A549 (cell line): ENCODE results near the gene TNFRSF1B. TPM values are rescaled to one million over a fixed set of nuclear protein-coding genes. Genes with fewer than 3 reads are reported as not detected.

Experiments used
- ATAC-seq, 2 experiments: fragments of 200-7000 bp in 1 of 2; fragments of >200 bp in 1 of 2; cut with Nextera tagmentation in 1 of 2; cut with Tn5 transposase in 1 of 2; 3 replicates each; pipeline versions ENCODE4 v1.8.0 to v1.9.1; 2018 to 2020; ENCODE audit warnings: mild to moderate bottlenecking in 1 of 2, moderate library complexity in 1 of 2
- CTCF ChIA-PET: fragments of 300-600 bp; sonication (Branson Sonifier 250); formaldehyde crosslinking; extraction: SDS; loops from one replicate; lab custom pipeline; 2021; ENCODE audit warnings: antibody characterized with exemption, inconsistent platforms; lab: Yijun Ruan, JAX
- POLR2A ChIA-PET: fragments of 350-600 bp; formaldehyde crosslinking; extraction: SDS; loops from one replicate; lab custom pipeline; 2021; ENCODE audit warnings: antibody characterized with exemption, inconsistent platforms; lab: Yijun Ruan, JAX
- DNase-seq, 2 experiments: peaks; one replicate each; pipeline versions ENCODE4 v3.0.0 to v3.0.0-alpha.2; 2011 to 2016; ENCODE audit warnings: low read depth in 1 of 2, low spot score in 1 of 2
- FAIRE-seq: peaks from 2 replicates; lab custom pipeline; 2011; peaks lifted over from hg19 to GRCh38; lab: Jason Lieb, UNC
- H3K27ac ChIP-seq, 2 experiments: fragments of >200 bp; sonication (Bioruptor Twin); formaldehyde crosslinking; 3 replicates each; pipeline ENCODE4 v1.5.1; 2016 to 2017
- H3K4me1 ChIP-seq: fragments of >200 bp; sonication (Bioruptor Twin); formaldehyde crosslinking; 3 replicates; pipeline ENCODE4 v1.6.1; 2016
- H3K4me2 ChIP-seq: fragments of >200 bp; sonication (Bioruptor Twin); formaldehyde crosslinking; 3 replicates; pipeline ENCODE4 v1.6.1; 2016
- H3K4me3 ChIP-seq: fragments of >200 bp; sonication (Bioruptor Twin); formaldehyde crosslinking; 3 replicates; pipeline ENCODE4 v1.5.1; 2016
- H3K9me3 ChIP-seq: fragments of >200 bp; sonication (Bioruptor Twin); formaldehyde crosslinking; 3 replicates; pipeline ENCODE4 v1.6.1; 2016
- BCL3 ChIP-seq: fragments of >200 bp; sonication (Bioruptor Twin); formaldehyde crosslinking; IDR thresholded peaks from 3 replicates; pipeline ENCODE4 v1.6.1; 2016
- BHLHE40 ChIP-seq: IDR thresholded peaks from 2 replicates; pipeline ENCODE4 v1.6.1; 2012; ENCODE audit warnings: low read depth, low read length, inconsistent platforms
- CBX2 ChIP-seq: fragments of 200-600 bp; sonication (generic); IDR thresholded peaks from 2 replicates; pipeline ENCODE4 v1.6.1; 2016; ENCODE audit warnings: low read depth, mild to moderate bottlenecking, borderline replicate concordance
- CEBPB ChIP-seq, 2 experiments: fragments of >200 bp in 1 of 2; sonication (Bioruptor Twin) in 1 of 2; formaldehyde crosslinking in 1 of 2; IDR thresholded peaks; 2 replicates each; pipeline ENCODE4 v1.6.1; 2012 to 2016
- CHD2 ChIP-seq: fragments of 150-350 bp; IDR thresholded peaks from 2 replicates; pipeline ENCODE4 v1.6.1; 2014; ENCODE audit warnings: low read length; ENCODE audit not compliant: partially characterized antibody
- EHMT2 ChIP-seq: fragments of 200-600 bp; sonication (generic); IDR thresholded peaks from 2 replicates; pipeline ENCODE4 v1.6.1; 2016; ENCODE audit warnings: antibody characterized with exemption, low read depth, mild to moderate bottlenecking, moderate library complexity
- FOSL2 ChIP-seq, 2 experiments: fragments of 450-650 bp in 1 of 2; fragments of >200 bp in 1 of 2; sonication (Bioruptor Twin) in 1 of 2; formaldehyde crosslinking; IDR thresholded peaks; 2 replicates each; pipeline versions ENCODE4 v1.5.0 to v1.6.1; 2016 to 2020; ENCODE audit warnings: mild to moderate bottlenecking in 1 of 2, moderate library complexity in 1 of 2
- HMGXB4 ChIP-seq: fragments of 250-450 bp; sonication (Bioruptor Pico); IDR thresholded peaks from 2 replicates; pipeline ENCODE4 v1.5.0; 2021; ENCODE audit warnings: mild to moderate bottlenecking, moderate library complexity, borderline replicate concordance
- JUNB ChIP-seq: fragments of >200 bp; sonication (Bioruptor Twin); formaldehyde crosslinking; IDR thresholded peaks from 2 replicates; pipeline ENCODE4 v1.6.1; 2016
- MYC ChIP-seq: IDR thresholded peaks from 2 replicates; pipeline ENCODE4 v1.6.1; 2012; ENCODE audit warnings: mild to moderate bottlenecking, inconsistent platforms, low read length, improper control_type of control experiment, borderline replicate concordance
- NFE2L2 ChIP-seq: fragments of 150-350 bp; conservative IDR thresholded peaks from 2 replicates; pipeline ENCODE4 v1.6.1; 2014; ENCODE audit warnings: low read length
- POLR2A ChIP-seq: IDR thresholded peaks from 2 replicates; pipeline ENCODE4 v1.6.1; 2012; ENCODE audit warnings: mild to moderate bottlenecking, low read length
- POLR2AphosphoS2 ChIP-seq: conservative IDR thresholded peaks from 2 replicates; pipeline ENCODE4 v1.6.1; 2012; ENCODE audit warnings: low read length, improper control_type of control experiment, inconsistent platforms
- RAD21 ChIP-seq, 2 experiments: fragments of >200 bp in 1 of 2; sonication (Bioruptor Twin) in 1 of 2; formaldehyde crosslinking in 1 of 2; IDR thresholded peaks in 1 of 2; conservative IDR thresholded peaks in 1 of 2; 2 replicates in 1 of 2; 3 replicates in 1 of 2; pipeline ENCODE4 v1.6.1; 2012 to 2018; ENCODE audit warnings: inconsistent platforms in 1 of 2
- RARB ChIP-seq: fragments of 250-450 bp; sonication (Bioruptor Pico); IDR thresholded peaks from 2 replicates; pipeline ENCODE4 v1.8.0; 2021; ENCODE audit warnings: mild to moderate bottlenecking, moderate library complexity
- REST ChIP-seq: fragments of 200-600 bp; sonication (generic); IDR thresholded peaks from 2 replicates; pipeline ENCODE4 v1.6.1; 2016; ENCODE audit warnings: antibody characterized with exemption, mild to moderate bottlenecking, moderate library complexity
- RFX5 ChIP-seq: fragments of 450-650 bp; IDR thresholded peaks from 2 replicates; pipeline ENCODE4 v1.7.1; 2014; ENCODE audit warnings: antibody characterized with exemption, mild to moderate bottlenecking, moderate library complexity
- SMC3 ChIP-seq: fragments of >200 bp; sonication (Bioruptor Twin); formaldehyde crosslinking; IDR thresholded peaks from 3 replicates; pipeline ENCODE4 v1.6.1; 2018; ENCODE audit warnings: inconsistent platforms
- ZFP36 ChIP-seq: fragments of 450-650 bp; IDR thresholded peaks from 2 replicates; pipeline ENCODE4 v1.6.1; 2014; ENCODE audit warnings: borderline replicate concordance; ENCODE audit not compliant: partially characterized antibody
- ZNF302 ChIP-seq: fragments of 250-450 bp; sonication (Bioruptor Pico); IDR thresholded peaks from 2 replicates; pipeline ENCODE4 v1.9.0; 2021; ENCODE audit warnings: inconsistent platforms, mild to moderate bottlenecking, moderate library complexity
- WGBS: methylation state at CpG from one replicate; pipeline ENCODE4 v1.1.6; 2017; ENCODE audit errors: missing lambda C conversion rate; 5-methylcytosine and 5-hydroxymethylcytosine counted together
- polyA plus RNA-seq, 4 experiments: library from polyadenylated mRNA; depleted of rRNA in 3 of 4; stranded (reverse); fragments of >200 nt; fragmentation: RNase III in 1 of 4; extraction: RNeasy Plus Mini Kit Qiagen cat#74134 plus additional on column Dnase treatment in 1 of 4; gene quantifications; 2 replicates in 3 of 4; 3 replicates in 1 of 4; pipeline ENCODE4 v1.2.3, GENCODE V29; 2011 to 2017

TNFRSF1B gene
- polyA plus RNA-seq, 2 of the 4 experiments (the other 2 are of a cell fraction) = 0.05 to 0.06 TPM

GRCh38 chr1:12136916-12137610 lies 29.7 kb upstream of the TNFRSF1B start:
- Histone ChIP-seq H3K9me3 (no peaks in the 10 kb centered on the region), H3K4me2 (no peak overlapping the region), H3K4me3 (no peak overlapping the region), H3K4me1 (no peaks in the 10 kb centered on the region), H3K27ac (no peak overlapping the region)
- WGBS = 79% methylated on average over 8 of the region's 8 CpGs
- DNase-seq = no peak
- no peak for ATAC-seq
- no peak for FAIRE-seq
- CTCF ChIA-PET = interaction anchor here (0.9 to 1.8 kb wide), 5 partner anchors 12 to 71 kb away, joined by 3 to 17 read pairs (median 4); no protein-coding TSS in a partner anchor
- no peak for TF ChIP-seq RARB (CRISPR knock-in tag)
- no peak for TF ChIP-seq ZFP36
- TF ChIP-seq POLR2AphosphoS2 = no peak
- no peak for TF ChIP-seq REST
- no peak for TF ChIP-seq SMC3
- no peak for TF ChIP-seq RAD21 (conservative IDR thresholded peaks at IDR 0.05 in 1 of 2, IDR thresholded peaks at IDR 0.05 in 1 of 2)
- no peak for TF ChIP-seq BCL3
- no peak for TF ChIP-seq CHD2
- no peak for TF ChIP-seq BHLHE40
- POLR2A ChIA-PET = interaction anchor here (0.6 kb wide), 1 partner anchor 11 kb away, joined by 4 read pairs; no protein-coding TSS in a partner anchor

- POLR2A ChIA-PET = no interaction called here
- H3K27ac ChIP-seq = no peak overlapping the region
- TF ChIP-seq BCL3 (no peak), REST (no peak), MYC (no peak), CEBPB (IDR thresholded peaks at IDR 0.05) (no peak), JUNB (no peak), ZNF302 (no peak), POLR2A (no peak), NFE2L2 (no peak), CBX2 (no peak), EHMT2 (no peak), HMGXB4 (CRISPR knock-in tag) (no peak), FOSL2 (IDR thresholded peaks at IDR 0.05) (no peak), FOSL2 (CRISPR knock-in tag; IDR thresholded peaks at IDR 0.05) (no peak), CHD2 (no peak), RFX5 (no peak)
Observed at GRCh38 chr1:12138196-12139168, 28.3 kb upstream of the TNFRSF1B start.

More at GRCh38 chr1:12138196-12139168, 28.3 kb upstream of the TNFRSF1B start:
- CTCF ChIA-PET = interaction anchor here (0.9 to 5.4 kb wide), 4 partner anchors 13 to 70 kb away, joined by 3 to 31 read pairs (median 10); no protein-coding TSS in a partner anchor
- Histone ChIP-seq H3K4me2 (no peak overlapping the region), H3K4me1 (no peaks in the 10 kb centered on the region), H3K4me3 (no peak overlapping the region), H3K9me3 (no peaks in the 10 kb centered on the region)
- DNase-seq (no peak), ATAC-seq (no peak), FAIRE-seq (no peak)
- WGBS = 76% methylated on average over 21 of the region's 31 CpGs
